DOHH2 (cell line): ENCODE results near the gene SLITRK1.

Experiments used
- H3F3A ChIP-seq: fragments of 200-600 bp; sonication (generic), shearing (Covaris generic); 2 replicates; pipeline ENCODE4 v1.6.0; 2016; ENCODE audit warnings: antibody characterized with exemption, mild to moderate bottlenecking; ENCODE audit not compliant: control insufficient read depth, insufficient read depth
- H3K27ac ChIP-seq: fragments of 200-600 bp; sonication (generic); 2 replicates; pipeline ENCODE4 v1.5.1; 2014; ENCODE audit warnings: low read depth, mild to moderate bottlenecking, low read length, moderate library complexity
- H3K27me3 ChIP-seq: fragments of 200-600 bp; sonication (generic); 2 replicates; pipeline ENCODE4 v1.6.1; 2014; ENCODE audit warnings: mild to moderate bottlenecking, low read length, mixed read lengths; ENCODE audit not compliant: control insufficient read depth
- H3K36me3 ChIP-seq: fragments of 200-600 bp; sonication (generic); 2 replicates; pipeline ENCODE4 v1.6.1; 2014; ENCODE audit warnings: mild to moderate bottlenecking, low read length, moderate library complexity, mixed read lengths; ENCODE audit not compliant: control insufficient read depth
- H3K4me1 ChIP-seq: fragments of 200-600 bp; sonication (generic); 2 replicates; pipeline ENCODE4 v1.6.1; 2014; ENCODE audit warnings: mild to moderate bottlenecking, low read length, mixed read lengths; ENCODE audit not compliant: control insufficient read depth
- H3K4me2 ChIP-seq: fragments of 200-600 bp; sonication (generic); 2 replicates; pipeline ENCODE4 v1.6.0; 2014; ENCODE audit warnings: mild to moderate bottlenecking, low read length, moderate library complexity
- H3K4me3 ChIP-seq: fragments of 200-600 bp; sonication (generic); 2 replicates; pipeline ENCODE4 v1.5.1; 2014; ENCODE audit warnings: mild to moderate bottlenecking, low read length, mixed read lengths
- H3K79me2 ChIP-seq: fragments of 200-600 bp; sonication (generic); 2 replicates; pipeline ENCODE4 v1.6.1; 2014; ENCODE audit warnings: mild to moderate bottlenecking, low read length, mixed read lengths; ENCODE audit not compliant: control insufficient read depth
- H3K9me2 ChIP-seq: fragments of 200-600 bp; sonication (generic); replicated peaks from 2 replicates; pipeline ENCODE4 v1.6.1; 2014; ENCODE audit warnings: mild to moderate bottlenecking, low read length, mixed read lengths; ENCODE audit not compliant: control insufficient read depth
- H3K9me3 ChIP-seq: fragments of 200-600 bp; sonication (generic); 2 replicates; pipeline ENCODE4 v1.6.1; 2014; ENCODE audit warnings: antibody characterized with exemption, low read length, mixed read lengths; ENCODE audit not compliant: control insufficient read depth, insufficient read depth
- H4K20me1 ChIP-seq: fragments of 200-600 bp; sonication (generic); 2 replicates; pipeline ENCODE4 v1.6.0; 2014; ENCODE audit warnings: low read depth, mild to moderate bottlenecking, antibody characterized with exemption, low read length, moderate library complexity; ENCODE audit not compliant: control insufficient read depth, insufficient read depth
- CTCF ChIP-seq: fragments of 200-600 bp; sonication (generic); IDR thresholded peaks from one replicate; pipeline ENCODE4 v1.5.1; 2014; ENCODE audit warnings: antibody characterized with exemption, mild to moderate bottlenecking, low read depth, low read length; ENCODE audit not compliant: poor library complexity, severe bottlenecking
- EZH2phosphoT487 ChIP-seq: fragments of 200-600 bp; sonication (generic); IDR thresholded peaks from 2 replicates; pipeline ENCODE4 v1.6.1; 2017; ENCODE audit warnings: borderline replicate concordance, mild to moderate bottlenecking, antibody characterized with exemption, low read length, moderate library complexity, mixed read lengths

Gene SLITRK1

GRCh38 chr13:83905641-83906040 is 23.4 kb upstream of the SLITRK1 start:
- TF ChIP-seq CTCF (no peak), EZH2phosphoT487 (no peak)
- no peak overlapping the region for H3K4me2 ChIP-seq

GRCh38 chr13:83895994-83896580 is 13.8 kb upstream of the SLITRK1 start:
- Histone ChIP-seq H3K4me3 (no peak overlapping the region), H3K36me3 (no peaks in the 10 kb centered on the region), H3K4me1 (no peaks in the 10 kb centered on the region), H3K79me2 (no peaks in the 10 kb centered on the region), H3F3A (no peaks in the 10 kb centered on the region), H4K20me1 (no peaks in the 10 kb centered on the region), H3K4me2 (no peak overlapping the region), H3K27ac (no peak overlapping the region), H3K27me3 (no peaks in the 10 kb centered on the region), H3K9me2 (no peaks in the 10 kb centered on the region), H3K9me3 (no peaks in the 10 kb centered on the region)
- TF ChIP-seq EZH2phosphoT487 (no peak), CTCF (no peak)

More at GRCh38 chr13:83905641-83906040, 23.4 kb upstream of the SLITRK1 start:
- Histone ChIP-seq H3K4me1 (no peaks in the 10 kb centered on the region), H3F3A (no peaks in the 10 kb centered on the region), H3K9me2 (no peaks in the 10 kb centered on the region), H3K36me3 (no peaks in the 10 kb centered on the region), H3K4me3 (no peak overlapping the region), H3K9me3 (no peaks in the 10 kb centered on the region; the same call in 1 of the 2 replicates), H3K27me3 (no peaks in the 10 kb centered on the region), H3K79me2 (no peaks in the 10 kb centered on the region), H3K27ac (no peak overlapping the region), H4K20me1 (no peaks in the 10 kb centered on the region)

GRCh38 chr13:83890358-83890757 is 8.1 kb upstream of the SLITRK1 start:
- H3K27me3 ChIP-seq: no peaks in the 10 kb centered on the region
- no peaks in the 10 kb centered on the region for H4K20me1 ChIP-seq
- no peak overlapping the region for H3K4me3 ChIP-seq
- no peaks in the 10 kb centered on the region for H3K4me1 ChIP-seq
- H3F3A ChIP-seq: no peaks in the 10 kb centered on the region
- H3K27ac ChIP-seq: no peak overlapping the region
- H3K9me3 ChIP-seq: no peaks in the 10 kb centered on the region
- H3K36me3 ChIP-seq: no peaks in the 10 kb centered on the region
- no peaks in the 10 kb centered on the region for H3K9me2 ChIP-seq
- TF ChIP-seq EZH2phosphoT487: no peak
- TF ChIP-seq CTCF: no peak
- no peak overlapping the region for H3K4me2 ChIP-seq
- H3K79me2 ChIP-seq: no peaks in the 10 kb centered on the region
